Measurements from ENCODE around the gene METTL24.
"Not testable (repeated sequence)": the region's sequence is repeated elsewhere in the genome, so short reads cannot be mapped to it uniquely, and the experiment has no call there.

METTL24 gene

GRCh38 chr6:110363748-110364147, 5.6 kb upstream of the METTL24 start:
- DNase-seq (ENCODE audit: low read depth in 2 of 2), result no peak

GRCh38 chr6:110360676-110361075, 2.5 kb upstream of the METTL24 start:
- no peak for DNase-seq (ENCODE audit: low read depth in 2 of 2)

- DNase-seq (ENCODE audit: low read depth in 2 of 2), result no peak
Observed at GRCh38 chr6:110359556-110359955, 1.4 kb upstream of the METTL24 start.

- DNase-seq (ENCODE audit: low read depth in 2 of 2), result no peak
Observed at GRCh38 chr6:110358553-110359160, 508 bp upstream of the METTL24 start.

- DNase-seq (ENCODE audit: low read depth in 2 of 2), result no peak
Observed at GRCh38 chr6:110357298-110357663, 868 bp downstream of the METTL24 start.

- no peak for DNase-seq (ENCODE audit: low read depth in 2 of 2)
Observed at GRCh38 chr6:110356778-110357177, 1.4 kb downstream of the METTL24 start.

- DNase-seq (ENCODE audit: low read depth in 2 of 2), result no peak
Observed at GRCh38 chr6:110355727-110356126, 2.4 kb downstream of the METTL24 start.

GRCh38 chr6:110355022-110355421, 3.1 kb downstream of the METTL24 start:
- DNase-seq (ENCODE audit: low read depth in 2 of 2), result no peak

GRCh38 chr6:110354153-110354552, 4.0 kb downstream of the METTL24 start:
- no peak for DNase-seq (ENCODE audit: low read depth in 2 of 2)

- no peak for DNase-seq (ENCODE audit: low read depth in 2 of 2)
Observed at GRCh38 chr6:110353457-110354001, 4.6 kb downstream of the METTL24 start.

GRCh38 chr6:110352563-110353262, 5.4 kb downstream of the METTL24 start:
- DNase-seq (ENCODE audit: low read depth in 2 of 2), result no peak

GRCh38 chr6:110351986-110352385, 6.2 kb downstream of the METTL24 start:
- DNase-seq (ENCODE audit: low read depth in 2 of 2), result no peak

GRCh38 chr6:110351546-110351945, 6.6 kb downstream of the METTL24 start:
- no peak for DNase-seq (ENCODE audit: low read depth in 2 of 2)

- not testable (repeated sequence) for DNase-seq (ENCODE audit: low read depth in 2 of 2)
Observed at GRCh38 chr6:110350593-110350992, 7.6 kb downstream of the METTL24 start.

GRCh38 chr6:110348961-110349690, 9.0 kb downstream of the METTL24 start:
- no peak for DNase-seq (ENCODE audit: low read depth in 2 of 2)

- no peak for DNase-seq (ENCODE audit: low read depth in 2 of 2)
Observed at GRCh38 chr6:110345025-110345424, 13.1 kb downstream of the METTL24 start.

- no peak for DNase-seq (ENCODE audit: low read depth in 2 of 2)
Observed at GRCh38 chr6:110342759-110343158, 15.4 kb downstream of the METTL24 start.

GRCh38 chr6:110341663-110342596, 16.2 kb downstream of the METTL24 start:
- no peak for DNase-seq (ENCODE audit: low read depth in 2 of 2)

- DNase-seq (ENCODE audit: low read depth in 2 of 2), result no peak
Observed at GRCh38 chr6:110341067-110341466, 17.1 kb downstream of the METTL24 start.

GRCh38 chr6:110340392-110340965, 17.7 kb downstream of the METTL24 start:
- no peak for DNase-seq (ENCODE audit: low read depth in 2 of 2)

GRCh38 chr6:110338820-110339470, 19.2 kb downstream of the METTL24 start:
- DNase-seq (ENCODE audit: low read depth in 2 of 2), result no peak
